Transverse colon (tissue), 4 donors: ENCODE results near the gene IRF8. TPM values are rescaled to one million over a fixed set of nuclear protein-coding genes. Genes with fewer than 3 reads are reported as not detected.
"Not testable (repeated sequence)": the region's sequence is repeated elsewhere in the genome, so short reads cannot be mapped to it uniquely, and the experiment has no call there.

Experiments used
- DNase-seq: peaks from one replicate; pipeline ENCODE4 v3.0.0-alpha.2; 2019
- H3K27ac ChIP-seq, 4 donors: fragments of 200-600 bp; sonication (generic); 2 replicates each; pipeline ENCODE4 v1.5.1; 2016 to 2018; ENCODE audit warnings: inconsistent platforms in 4 of 4
- H3K27me3 ChIP-seq: fragments of 200-600 bp; sonication (generic); 2 replicates; pipeline ENCODE4 v1.5.1; 2017; ENCODE audit warnings: inconsistent platforms
- H3K36me3 ChIP-seq, 4 donors: fragments of 200-600 bp; sonication (generic); 2 replicates each; pipeline ENCODE4 v1.5.1; 2017 to 2019; ENCODE audit warnings: inconsistent platforms in 4 of 4
- H3K4me1 ChIP-seq, 4 donors: fragments of 200-600 bp; sonication (generic); 2 replicates each; pipeline ENCODE4 v1.5.1; 2017 to 2020; ENCODE audit warnings: inconsistent platforms in 4 of 4
- H3K4me3 ChIP-seq, 4 donors: fragments of 200-600 bp; sonication (generic); 1 replicate in 1 of 4; 2 replicates in 3 of 4; pipeline versions ENCODE4 v1.5.1 to v1.6.1; 2017 to 2019; ENCODE audit warnings: inconsistent platforms in 4 of 4
- H3K9me3 ChIP-seq, 2 donors: fragments of 200-600 bp; sonication (generic); 2 replicates each; pipeline ENCODE4 v1.5.1; 2017 to 2019; ENCODE audit warnings: inconsistent platforms in 2 of 2
- CTCF ChIP-seq, 5 experiments: fragments of 200-600 bp in 3 of 5; fragments of 450-650 bp in 2 of 5; sonication (generic) in 3 of 5; IDR thresholded peaks; 1 replicate in 2 of 5; 2 replicates in 3 of 5; pipeline ENCODE4 v1.5.1; 2016 to 2017; ENCODE audit warnings: antibody characterized with exemption in 5 of 5, inconsistent platforms in 3 of 5, mild to moderate bottlenecking in 2 of 5, moderate library complexity in 1 of 5
- EP300 ChIP-seq: sonication (generic); formaldehyde crosslinking; IDR thresholded peaks from one replicate; pipeline ENCODE4 v1.6.1; 2017; ENCODE audit warnings: antibody characterized with exemption, low read depth
- POLR2A ChIP-seq: fragments of 450-650 bp; IDR thresholded peaks from one replicate; pipeline ENCODE4 v1.6.1; 2016; ENCODE audit warnings: antibody characterized with exemption, mild to moderate bottlenecking, moderate library complexity
- POLR2AphosphoS5 ChIP-seq, 3 donors: sonication (generic); formaldehyde crosslinking; IDR thresholded peaks; one replicate each; pipeline ENCODE4 v1.6.1; 2016; ENCODE audit warnings: antibody characterized with exemption in 3 of 3
- WGBS, 2 donors: methylation state at CpG; one replicate each; pipeline ENCODE4 v1.1.5; 2018; ENCODE audit warnings: low coverage in 1 of 2; 5-methylcytosine and 5-hydroxymethylcytosine counted together
- in situ Hi-C, 4 donors: fragments of 200-750 bp; cut with MboI; loops; one replicate each; pipeline versions ENCODE4 v1.15.0 to v1.15.1; 2017; ENCODE audit warnings: low sequenced_read_pairs in 3 of 4, low pct_ligation_motif_present in 1 of 4, low pct_unique_long_range_greater_than_20kb in 1 of 4
- intact Hi-C: fragments of 100-400 bp; cut with DNase I; formaldehyde crosslinking; loops from one replicate; pipeline ENCODE4 v1.15.1; 2023; ENCODE audit warnings: low total_unique reads
- total RNA-seq, 4 donors: library from RNA; depleted of rRNA; stranded (reverse); fragments of >200 nt; gene quantifications; one replicate each; pipeline ENCODE4 v1.1.0, GENCODE V29; 2016

IRF8 gene
- total RNA-seq, 4 donors from 2014 or later: 20.7 to 70.7 (median 45.2) TPM

DNA sequence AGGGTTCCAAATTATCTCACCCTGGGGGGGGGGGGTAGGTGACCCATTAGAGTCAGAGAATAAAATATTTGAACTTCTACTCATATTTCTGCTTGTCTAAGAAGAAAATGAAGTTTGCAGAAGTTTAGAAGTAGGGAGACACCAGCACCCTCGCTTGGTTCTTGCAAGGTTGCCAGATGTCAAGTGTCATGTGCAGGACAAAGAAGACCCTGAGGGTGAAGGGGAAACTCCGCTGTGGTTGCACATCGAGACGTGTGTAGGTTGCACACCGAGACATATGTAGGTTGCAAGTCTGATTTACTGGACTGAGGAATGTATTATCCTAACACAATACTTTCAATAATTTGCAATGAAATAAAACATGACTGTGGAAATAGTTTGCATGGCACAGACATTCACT is 42.4 kb upstream of the IRF8 start:
- TF ChIP-seq CTCF (IDR thresholded peaks at IDR 0.05) (no peak), POLR2A (no peak), EP300 (no peak), POLR2AphosphoS5 (IDR thresholded peaks at IDR 0.05) (no peak)
- Histone ChIP-seq H3K27ac (no peak overlapping the region), H3K36me3 (no peaks in the 10 kb centered on the region), H3K4me3 (no peak overlapping the region), H3K27me3 (no peaks in the 10 kb centered on the region), H3K9me3 (no peaks in the 10 kb centered on the region), H3K4me1 (no peaks in the 10 kb centered on the region)
- 77 to 100% methylated on average over 1 to 5 of the region's 5 CpGs for WGBS, 2 donors
- no peak for DNase-seq
- in situ Hi-C loops: no loop called here
- intact Hi-C loops: no loop called here

- no peak overlapping the region for H3K27ac ChIP-seq
- H3K4me1 ChIP-seq: no peaks in the 10 kb centered on the region
- no peak for TF ChIP-seq POLR2A
- TF ChIP-seq EP300: no peak
- no peak for TF ChIP-seq CTCF (IDR thresholded peaks at IDR 0.05)
- no peak for TF ChIP-seq POLR2AphosphoS5 (IDR thresholded peaks at IDR 0.05)
- 87% methylated on average over 6 of the region's 7 CpGs; no CpG with 5 or more reads in 1 of the 2 donors for WGBS, 2 donors
- H3K9me3 ChIP-seq: no peaks in the 10 kb centered on the region
- in situ Hi-C loops: no loop called here
- intact Hi-C loops: no loop called here
- H3K36me3 ChIP-seq: no peaks in the 10 kb centered on the region
- no peak for DNase-seq
- H3K27me3 ChIP-seq: no peaks in the 10 kb centered on the region
- H3K4me3 ChIP-seq: no peak overlapping the region
Measured at GRCh38 chr16:85857406-85857805, 41.6 kb upstream of the IRF8 start.

- H3K4me1 ChIP-seq, H3K9me3 ChIP-seq, H3K27me3 ChIP-seq, H3K36me3 ChIP-seq, in situ Hi-C loops, H3K4me3 ChIP-seq, intact Hi-C loops, DNase-seq, H3K27ac ChIP-seq: not testable (repeated sequence)
- WGBS, 2 donors: 94 to 96% methylated on average over 4 to 7 of the region's 7 CpGs
Measured at GRCh38 chr16:85858571-85858970, 40.4 kb upstream of the IRF8 start.

GRCh38 chr16:85858984-85859817 is 39.8 kb upstream of the IRF8 start:
- DNase-seq: no peak
- Histone ChIP-seq H3K4me1 (no peaks in the 10 kb centered on the region), H3K36me3 (no peaks in the 10 kb centered on the region), H3K9me3 (no peaks in the 10 kb centered on the region), H3K27me3 (no peaks in the 10 kb centered on the region), H3K4me3 (no peak overlapping the region), H3K27ac (no peak overlapping the region)
- intact Hi-C loops: no loop called here
- 79 to 90% methylated on average over 8 to 16 of the region's 16 CpGs for WGBS, 2 donors
- TF ChIP-seq CTCF (IDR thresholded peaks at IDR 0.05): no peak
- TF ChIP-seq POLR2AphosphoS5 (IDR thresholded peaks at IDR 0.05): no peak
- no peak for TF ChIP-seq EP300
- no peak for TF ChIP-seq POLR2A
- in situ Hi-C loops: no loop called here

DNA sequence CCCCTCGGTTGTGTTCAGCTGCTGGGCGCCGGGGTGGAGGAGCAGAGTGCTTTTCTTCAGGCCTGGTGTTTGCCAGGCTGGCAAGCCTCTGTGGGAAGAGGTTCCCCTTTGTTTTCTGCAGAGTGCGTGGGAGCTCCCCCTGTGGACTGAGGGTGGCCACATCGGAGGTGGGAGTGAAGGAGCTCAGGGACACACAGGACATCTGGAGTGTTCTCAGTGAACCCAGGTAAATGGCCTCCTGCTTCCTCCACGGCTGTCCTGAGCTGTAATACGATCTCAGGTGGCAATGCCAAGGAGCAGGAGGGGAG is 39.2 kb upstream of the IRF8 start:
- Histone ChIP-seq H3K27ac (no peak overlapping the region), H3K36me3 (no peaks in the 10 kb centered on the region), H3K4me1 (no peaks in the 10 kb centered on the region), H3K9me3 (no peaks in the 10 kb centered on the region), H3K27me3 (no peaks in the 10 kb centered on the region), H3K4me3 (no peak overlapping the region)
- TF ChIP-seq EP300 (no peak), POLR2AphosphoS5 (IDR thresholded peaks at IDR 0.05) (no peak)
- in situ Hi-C loops: no loop called here
- WGBS, 2 donors: 81% methylated on average over 7 of the region's 7 CpGs; no CpG with 5 or more reads in 1 of the 2 donors
- intact Hi-C loops: no loop called here
- DNase-seq: no peak
